Endometrium (tissue), 2 donors: ENCODE measurements around the gene TTC33.

ENCODE experiments used
- FAIRE-seq: peaks from 2 replicates; lab custom pipeline; 2012; peaks lifted over from hg19 to GRCh38; lab: Jason Lieb, UNC
- donor health status: control.
- donor health status: control.

The TTC33 gene

GRCh38 chr5:40514976-40515375 is 240.8 kb downstream of the TTC33 start:
- no peak for FAIRE-seq

- FAIRE-seq: no peak
Measured at GRCh38 chr5:40511801-40512200, 244.0 kb downstream of the TTC33 start.

- no peak for FAIRE-seq
Measured at GRCh38 chr5:40507095-40507494, 248.7 kb downstream of the TTC33 start.

- FAIRE-seq: no peak
Measured at GRCh38 chr5:40505031-40505430, 250.7 kb downstream of the TTC33 start.

GRCh38 chr5:40503439-40503838 is 252.3 kb downstream of the TTC33 start:
- no peak for FAIRE-seq

GRCh38 chr5:40502736-40503135 is 253.0 kb downstream of the TTC33 start:
- no peak for FAIRE-seq

GRCh38 chr5:40501711-40502444 is 253.9 kb downstream of the TTC33 start:
- no peak for FAIRE-seq

GRCh38 chr5:40499518-40500273 is 256.1 kb downstream of the TTC33 start:
- no peak for FAIRE-seq

GRCh38 chr5:40499007-40499406 is 256.8 kb downstream of the TTC33 start:
- no peak for FAIRE-seq

- no peak for FAIRE-seq
Measured at GRCh38 chr5:40497573-40497972, 258.2 kb downstream of the TTC33 start.

- no peak for FAIRE-seq
Measured at GRCh38 chr5:40495237-40495635, 260.5 kb downstream of the TTC33 start.

GRCh38 chr5:40494631-40495236 is 261.0 kb downstream of the TTC33 start:
- FAIRE-seq: no peak

GRCh38 chr5:40492056-40492455 is 263.7 kb downstream of the TTC33 start:
- no peak for FAIRE-seq

GRCh38 chr5:40491644-40492043 is 264.1 kb downstream of the TTC33 start:
- no peak for FAIRE-seq

GRCh38 chr5:40490464-40491111 is 265.2 kb downstream of the TTC33 start:
- no peak for FAIRE-seq

- FAIRE-seq: no peak
Measured at GRCh38 chr5:40489421-40489820, 266.3 kb downstream of the TTC33 start.

- no peak for FAIRE-seq
Measured at GRCh38 chr5:40486437-40487275, 269.1 kb downstream of the TTC33 start.

GRCh38 chr5:40485021-40485998 is 270.5 kb downstream of the TTC33 start:
- FAIRE-seq: no peak

- FAIRE-seq: no peak
Measured at GRCh38 chr5:40484495-40484894, 271.3 kb downstream of the TTC33 start.

GRCh38 chr5:40483316-40483715 is 272.4 kb downstream of the TTC33 start:
- no peak for FAIRE-seq

GRCh38 chr5:40481241-40481640 is 274.5 kb downstream of the TTC33 start:
- no peak for FAIRE-seq
